ENCODE measurements around the gene DENND5B.

DENND5B gene

DNA sequence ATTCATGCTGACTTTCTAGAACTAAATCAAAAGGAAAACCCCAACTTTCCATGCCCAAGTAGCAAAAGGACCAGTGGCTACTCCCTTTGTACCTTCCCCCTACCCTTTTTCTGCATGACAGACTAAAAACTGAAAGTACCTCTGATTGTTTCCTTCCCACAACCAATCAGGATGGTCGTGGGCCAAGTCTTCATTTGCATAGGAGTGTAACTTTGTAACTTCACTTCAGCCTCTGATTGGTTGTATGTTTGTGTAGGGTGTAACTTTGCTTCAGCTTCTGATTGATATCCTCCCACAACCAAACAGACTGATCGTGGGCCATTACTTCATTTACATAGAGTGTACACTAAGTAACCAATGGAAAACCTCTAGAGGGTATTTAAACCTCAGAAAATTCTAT lies 96.5 kb downstream of the DENND5B start:
- TF ChIP-seq, protein P1, sequence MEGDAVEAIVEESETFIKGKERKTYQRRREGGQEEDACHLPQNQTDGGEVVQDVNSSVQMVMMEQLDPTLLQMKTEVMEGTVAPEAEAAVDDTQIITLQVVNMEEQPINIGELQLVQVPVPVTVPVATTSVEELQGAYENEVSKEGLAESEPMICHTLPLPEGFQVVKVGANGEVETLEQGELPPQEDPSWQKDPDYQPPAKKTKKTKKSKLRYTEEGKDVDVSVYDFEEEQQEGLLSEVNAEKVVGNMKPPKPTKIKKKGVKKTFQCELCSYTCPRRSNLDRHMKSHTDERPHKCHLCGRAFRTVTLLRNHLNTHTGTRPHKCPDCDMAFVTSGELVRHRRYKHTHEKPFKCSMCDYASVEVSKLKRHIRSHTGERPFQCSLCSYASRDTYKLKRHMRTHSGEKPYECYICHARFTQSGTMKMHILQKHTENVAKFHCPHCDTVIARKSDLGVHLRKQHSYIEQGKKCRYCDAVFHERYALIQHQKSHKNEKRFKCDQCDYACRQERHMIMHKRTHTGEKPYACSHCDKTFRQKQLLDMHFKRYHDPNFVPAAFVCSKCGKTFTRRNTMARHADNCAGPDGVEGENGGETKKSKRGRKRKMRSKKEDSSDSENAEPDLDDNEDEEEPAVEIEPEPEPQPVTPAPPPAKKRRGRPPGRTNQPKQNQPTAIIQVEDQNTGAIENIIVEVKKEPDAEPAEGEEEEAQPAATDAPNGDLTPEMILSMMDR (IDR thresholded peaks at IDR 0.05; ENCODE audit: insufficient read depth, missing control alignments), result no peak
- DNase-seq (ENCODE audit: insufficient read length, low spot score) (no peak), FAIRE-seq (no peak)

DNA sequence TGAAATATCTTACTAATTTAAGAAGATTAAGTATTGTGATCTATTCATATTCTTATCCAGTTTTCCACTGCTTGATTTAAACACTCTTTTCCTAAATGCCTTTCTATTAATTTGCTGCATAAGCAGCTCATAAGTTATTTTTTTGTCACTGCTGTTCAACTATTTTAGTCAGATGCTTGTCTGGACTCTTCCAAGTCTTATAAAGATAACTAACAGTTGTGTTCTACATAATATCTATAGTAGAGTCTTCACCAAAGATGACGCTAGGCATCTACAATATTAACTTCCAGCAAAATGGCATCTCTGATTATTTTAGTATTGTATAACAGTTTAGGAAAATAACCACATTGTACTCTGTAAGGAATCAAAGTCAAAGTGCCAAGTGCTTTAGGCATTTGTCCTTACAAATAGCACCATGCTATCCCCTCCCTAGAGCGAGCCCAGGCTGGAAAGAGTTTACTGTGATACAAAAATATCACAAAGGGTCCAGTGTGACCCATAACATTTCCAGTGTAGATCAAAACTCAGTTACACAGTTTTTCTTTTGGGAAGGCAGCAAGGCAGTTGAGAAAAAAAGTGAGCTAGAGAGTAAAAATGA lies 98.2 kb downstream of the DENND5B start:
- TF ChIP-seq, protein P1 (IDR thresholded peaks at IDR 0.05; ENCODE audit: insufficient read depth, missing control alignments), result no peak
- FAIRE-seq (no peak), DNase-seq (ENCODE audit: insufficient read length, low spot score) (no peak)

DNA sequence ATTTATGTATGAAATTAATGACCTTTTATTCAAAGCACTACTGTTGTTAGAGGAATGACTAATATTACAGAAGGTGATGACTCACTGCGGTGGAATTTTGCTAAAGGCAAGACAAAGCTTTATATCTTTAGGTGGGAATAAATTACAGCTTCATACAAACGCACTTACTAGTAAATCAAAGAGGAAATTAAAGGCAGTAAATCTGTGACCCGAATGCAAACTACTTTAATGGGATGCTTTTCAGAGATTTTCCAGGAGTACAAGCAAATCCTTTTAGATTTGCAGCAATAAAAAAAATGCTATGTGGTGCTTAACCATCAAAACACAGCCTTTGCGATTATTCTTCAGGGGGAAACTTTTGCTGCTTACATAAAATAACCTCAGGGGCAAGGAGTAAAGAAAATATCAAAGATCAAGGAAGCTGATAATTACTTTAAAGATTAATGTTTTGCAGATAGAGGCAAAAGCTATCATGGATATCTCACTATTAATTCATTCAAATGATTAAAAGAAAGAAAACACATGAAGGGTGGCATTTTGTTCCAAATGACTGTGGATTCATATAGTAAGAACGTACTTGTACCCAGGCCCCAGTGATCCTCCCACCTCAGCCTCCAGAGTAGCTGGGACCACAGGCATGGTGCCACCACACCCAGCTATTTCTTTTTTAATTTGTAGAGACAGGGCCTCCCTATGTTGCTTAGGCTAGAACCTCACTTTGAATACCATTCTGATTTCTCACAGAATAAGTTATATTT lies 98.9 kb downstream of the DENND5B start:
- DNase-seq (ENCODE audit: insufficient read length, low spot score) (no peak), FAIRE-seq (no peak)
- TF ChIP-seq, protein P1 (IDR thresholded peaks at IDR 0.05; ENCODE audit: insufficient read depth, missing control alignments), result no peak

DNA sequence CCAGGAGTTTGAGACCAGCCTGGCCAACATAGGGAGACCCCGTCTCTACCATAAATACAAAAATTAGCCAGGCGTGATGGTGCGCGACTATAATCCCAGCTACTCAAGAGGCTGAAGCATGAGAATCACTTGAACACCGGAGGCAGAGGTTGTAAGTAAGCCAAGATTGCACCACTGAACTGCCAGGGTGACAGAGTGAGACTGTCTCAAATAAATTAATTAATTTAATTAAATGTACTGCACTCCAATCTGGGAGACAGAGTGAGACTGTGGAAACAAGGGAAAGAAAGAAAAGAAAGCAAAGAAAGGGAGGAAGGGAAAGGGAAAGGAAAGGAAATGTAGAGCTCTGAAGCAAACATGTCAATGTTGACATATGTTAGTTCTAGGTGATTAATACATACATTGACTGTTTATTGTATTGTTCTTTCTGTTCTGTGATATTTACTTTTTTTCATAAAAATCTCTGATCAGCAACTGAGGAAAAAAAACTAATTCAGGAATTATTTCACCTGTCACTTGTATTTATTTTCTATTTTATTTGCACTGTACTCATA lies 99.6 kb downstream of the DENND5B start:
- TF ChIP-seq, protein P1 (IDR thresholded peaks at IDR 0.05; ENCODE audit: insufficient read depth, missing control alignments), result no peak
- FAIRE-seq (no peak), DNase-seq (ENCODE audit: insufficient read length, low spot score) (no peak)

DNA sequence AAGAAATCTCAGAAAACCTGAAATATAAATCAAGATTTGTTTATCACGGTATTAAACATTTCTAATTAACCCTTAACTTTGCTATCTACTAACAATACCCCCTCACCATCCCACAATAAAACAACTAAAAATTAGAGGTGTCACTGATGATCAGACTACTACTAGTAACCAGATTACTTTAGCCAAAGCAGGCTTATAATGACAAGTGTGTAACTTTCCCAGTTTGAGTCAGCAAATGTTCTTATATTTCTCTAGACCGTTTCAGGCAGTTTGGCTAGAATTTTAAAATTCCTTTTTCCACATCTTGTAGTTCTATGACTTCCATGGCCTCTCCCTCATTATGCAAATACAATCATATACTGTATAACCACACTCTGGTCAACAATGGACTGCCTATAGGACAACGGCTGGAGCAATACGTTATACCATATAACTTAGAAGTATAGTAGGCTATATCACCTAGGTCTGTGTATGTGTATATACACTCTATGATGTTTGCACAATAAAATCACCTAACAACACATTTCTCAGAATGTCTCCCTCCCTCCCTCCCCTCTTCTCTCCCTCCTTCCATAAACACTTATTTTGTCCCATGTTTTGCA lies 102.1 kb downstream of the DENND5B start:
- DNase-seq (ENCODE audit: insufficient read length, low spot score) (no peak), FAIRE-seq (no peak)

DNA sequence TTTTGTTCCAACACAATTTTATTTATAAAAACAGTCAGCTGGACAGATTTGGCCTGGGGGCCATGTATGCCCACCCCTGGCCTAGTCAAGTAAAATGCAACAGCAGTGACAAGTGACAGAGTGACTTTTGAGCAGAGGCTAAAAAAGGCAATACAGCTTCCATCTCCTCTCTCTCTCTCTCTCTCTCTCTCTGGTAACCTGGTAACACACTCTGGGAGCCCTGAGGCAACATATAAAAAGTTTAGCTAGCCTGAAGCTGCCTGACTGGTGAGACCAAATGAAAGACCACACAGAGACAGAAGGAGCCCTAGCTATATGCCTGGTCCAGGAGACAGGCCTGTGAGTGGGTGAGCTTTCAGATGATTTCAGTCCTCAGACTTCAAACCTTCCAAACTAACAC lies 105.4 kb downstream of the DENND5B start:
- FAIRE-seq, result no peak
- no peak for DNase-seq (ENCODE audit: insufficient read length, low spot score)
- TF ChIP-seq, protein P1 (IDR thresholded peaks at IDR 0.05; ENCODE audit: insufficient read depth, missing control alignments), result no peak

More for the DNA sequence above, 102.1 kb downstream of the DENND5B start:
- TF ChIP-seq, protein P1 (IDR thresholded peaks at IDR 0.05; ENCODE audit: insufficient read depth, missing control alignments), result no peak
